Activated CD4-positive, alpha-beta T cell treated with anti-CD3 and anti-CD28 coated beads for 48 hours (primary cell): ENCODE results near the gene ZNF79.

ENCODE experiments used
- DNase-seq: peaks from one replicate; pipeline ENCODE4 v3.0.0-alpha.2; 2020

Gene ZNF79

DNA sequence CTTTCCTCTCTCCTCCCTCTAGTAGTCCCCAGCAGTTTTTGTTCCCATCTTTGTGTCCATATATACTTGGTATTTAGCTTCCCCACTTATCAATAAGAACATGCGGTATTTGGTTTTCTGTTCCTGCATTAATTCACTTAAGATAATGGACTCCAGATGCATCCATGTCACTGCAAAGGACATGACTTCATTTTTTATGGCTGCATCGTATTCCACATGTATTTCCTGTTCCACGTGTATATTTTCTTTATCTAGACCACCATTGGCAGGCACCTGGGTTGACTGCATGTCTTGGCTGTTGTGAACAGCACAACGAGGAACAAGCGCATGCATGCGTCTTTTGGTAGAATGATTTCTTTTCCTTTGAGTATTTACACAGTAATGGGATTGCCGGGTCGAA lies 6.2 kb downstream of the ZNF79 start:
- DNase-seq: no peak

DNA sequence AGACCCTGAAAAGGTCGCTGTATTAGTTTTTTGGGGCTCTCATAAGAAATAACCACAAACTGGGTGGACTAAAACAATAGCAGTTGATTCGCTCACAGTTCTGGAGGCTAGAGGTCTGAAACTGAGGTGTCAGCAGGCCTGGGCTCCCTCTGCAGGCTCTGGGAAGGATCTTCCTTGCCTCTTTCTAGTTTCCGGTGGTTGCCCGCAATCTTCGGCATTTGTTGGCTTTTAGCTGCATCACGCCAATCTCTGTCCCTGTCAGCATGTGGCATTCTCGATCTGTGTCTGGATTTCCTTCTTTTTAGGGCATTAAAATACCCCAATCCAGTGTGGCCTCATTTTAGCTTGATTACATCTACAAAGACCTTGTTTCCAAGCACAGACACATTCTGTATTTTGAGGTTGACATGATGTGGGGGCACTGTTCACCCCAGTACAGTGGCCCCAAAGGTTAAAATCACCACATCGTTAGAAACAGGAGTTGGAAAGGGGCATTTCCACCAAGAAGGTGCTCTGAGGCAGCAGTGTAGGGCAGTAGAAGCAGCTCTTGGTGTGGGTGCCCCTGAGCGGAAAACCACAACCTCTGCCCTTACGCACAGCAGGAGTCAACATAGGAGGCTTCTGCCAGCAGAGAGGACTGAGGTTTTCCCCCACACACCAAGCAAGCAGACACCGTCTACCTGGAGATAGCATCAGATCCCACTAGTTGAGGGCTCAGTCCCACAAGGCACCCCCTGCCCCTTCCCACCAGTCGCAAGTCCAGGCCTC lies 13.5 kb downstream of the ZNF79 start:
- DNase-seq: no peak

- DNase-seq: no peak
These were observed 14.2 kb downstream of the ZNF79 start for GRCh38 chr9:127438394-127438793.

- peak; percentile 25 for DNase-seq
These were observed 20.2 kb downstream of the ZNF79 start for GRCh38 chr9:127444283-127444920.

DNA sequence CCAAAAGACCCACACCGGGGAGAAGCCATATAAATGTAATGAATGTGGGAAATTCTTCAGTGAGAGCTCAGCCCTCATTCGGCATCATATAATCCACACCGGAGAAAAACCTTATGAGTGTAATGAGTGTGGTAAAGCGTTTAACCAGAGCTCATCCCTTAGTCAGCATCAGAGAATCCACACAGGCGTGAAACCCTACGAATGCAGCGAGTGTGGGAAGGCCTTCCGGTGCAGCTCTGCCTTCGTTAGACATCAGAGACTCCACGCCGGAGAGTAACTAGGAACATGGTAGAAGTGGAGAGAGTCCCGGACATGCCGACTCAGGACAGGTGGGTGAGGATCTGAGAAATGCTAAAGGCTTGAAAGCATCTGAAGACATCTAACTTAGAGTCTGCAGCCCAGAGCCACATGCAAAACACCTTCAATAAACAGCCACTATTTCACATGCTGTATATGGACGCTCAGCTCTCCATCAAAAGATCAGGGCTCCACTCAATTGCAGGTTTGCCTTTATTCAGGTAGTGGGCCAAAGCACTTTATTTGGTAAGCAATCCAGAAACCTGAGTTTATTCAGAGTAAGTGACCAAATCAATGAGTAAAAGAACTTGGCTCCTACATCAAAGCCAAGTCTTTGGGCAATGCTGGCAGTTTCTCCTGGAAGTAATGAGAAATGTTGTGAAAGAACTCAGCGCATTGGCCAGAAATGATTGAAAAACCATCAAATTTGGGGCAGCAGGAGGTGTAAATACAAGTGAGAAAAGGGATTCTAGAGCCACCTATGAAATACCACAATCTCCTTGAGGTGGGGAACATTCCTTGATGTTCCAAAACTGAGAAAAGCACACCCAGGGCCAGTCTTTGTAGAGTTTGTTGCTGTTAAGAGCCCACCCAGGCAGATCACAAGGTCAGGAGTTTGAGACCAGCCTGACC lies 21.0 kb downstream of the ZNF79 start:
- peak; percentile 22 for DNase-seq

GRCh38 chr9:127445851-127446712 lies 21.9 kb downstream of the ZNF79 start:
- peak; percentile 24 for DNase-seq

GRCh38 chr9:127446713-127447415 lies 22.7 kb downstream of the ZNF79 start:
- DNase-seq: no peak

- DNase-seq: peak; percentile 32
These were observed 23.4 kb downstream of the ZNF79 start for GRCh38 chr9:127447416-127448111.

DNA sequence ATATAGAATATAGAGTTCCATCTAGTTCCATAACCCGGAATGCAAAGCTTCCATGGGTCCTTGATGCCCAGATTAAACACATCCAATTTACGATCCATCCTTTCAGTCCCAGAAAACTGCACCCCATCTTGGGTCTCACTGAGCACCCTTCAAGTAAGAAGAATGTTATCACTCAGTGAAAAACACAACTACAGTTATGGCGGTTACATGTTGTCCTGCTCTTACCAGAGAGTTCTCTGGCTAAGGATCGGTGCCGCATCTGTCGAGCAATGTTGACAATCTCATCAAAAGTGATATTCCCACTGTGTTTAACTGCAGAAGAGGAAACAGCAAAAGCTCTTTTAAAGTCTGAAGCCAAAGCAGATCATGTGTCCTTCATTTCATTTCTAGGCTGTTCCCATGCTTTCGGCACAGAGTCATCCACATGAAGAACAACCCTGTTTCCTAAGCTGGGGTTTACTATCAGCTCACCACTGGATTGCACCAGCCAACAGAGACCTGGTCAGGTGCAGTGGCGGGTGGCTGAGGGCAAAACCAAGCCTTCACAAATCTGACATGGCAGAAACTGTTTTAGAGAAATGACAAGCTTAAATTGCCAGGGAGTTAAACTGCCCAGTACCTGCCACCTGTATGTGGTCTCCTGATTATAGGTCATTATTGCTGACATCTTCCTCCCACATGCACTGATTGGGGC lies 24.1 kb downstream of the ZNF79 start:
- DNase-seq: peak; percentile 9

GRCh38 chr9:127449332-127449966 lies 25.3 kb downstream of the ZNF79 start:
- DNase-seq: no peak

DNA sequence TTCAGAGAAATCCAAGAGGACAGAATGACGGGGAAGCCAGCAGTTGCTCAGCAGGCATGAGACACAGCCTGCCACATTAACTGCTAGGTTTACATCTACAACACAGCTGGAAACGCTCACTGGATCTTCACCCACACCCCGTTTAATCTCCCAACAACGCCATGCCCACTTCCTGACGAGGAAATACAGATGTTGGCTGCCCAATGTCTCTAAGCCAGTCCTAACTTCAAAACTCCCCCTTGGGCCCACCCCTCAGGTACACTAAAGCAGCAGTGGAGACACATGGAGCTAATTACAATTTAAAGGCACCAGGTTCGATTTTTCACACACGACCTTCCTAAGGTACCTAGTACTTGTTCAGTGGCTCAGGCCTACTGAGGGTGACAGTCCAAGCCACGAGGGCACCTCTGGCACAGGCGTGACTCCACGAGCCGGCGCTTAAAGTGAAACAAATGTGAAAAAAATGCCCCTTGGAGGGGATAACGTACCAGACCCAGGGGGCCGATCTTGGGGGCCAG lies 26.1 kb downstream of the ZNF79 start:
- no peak for DNase-seq

DNA sequence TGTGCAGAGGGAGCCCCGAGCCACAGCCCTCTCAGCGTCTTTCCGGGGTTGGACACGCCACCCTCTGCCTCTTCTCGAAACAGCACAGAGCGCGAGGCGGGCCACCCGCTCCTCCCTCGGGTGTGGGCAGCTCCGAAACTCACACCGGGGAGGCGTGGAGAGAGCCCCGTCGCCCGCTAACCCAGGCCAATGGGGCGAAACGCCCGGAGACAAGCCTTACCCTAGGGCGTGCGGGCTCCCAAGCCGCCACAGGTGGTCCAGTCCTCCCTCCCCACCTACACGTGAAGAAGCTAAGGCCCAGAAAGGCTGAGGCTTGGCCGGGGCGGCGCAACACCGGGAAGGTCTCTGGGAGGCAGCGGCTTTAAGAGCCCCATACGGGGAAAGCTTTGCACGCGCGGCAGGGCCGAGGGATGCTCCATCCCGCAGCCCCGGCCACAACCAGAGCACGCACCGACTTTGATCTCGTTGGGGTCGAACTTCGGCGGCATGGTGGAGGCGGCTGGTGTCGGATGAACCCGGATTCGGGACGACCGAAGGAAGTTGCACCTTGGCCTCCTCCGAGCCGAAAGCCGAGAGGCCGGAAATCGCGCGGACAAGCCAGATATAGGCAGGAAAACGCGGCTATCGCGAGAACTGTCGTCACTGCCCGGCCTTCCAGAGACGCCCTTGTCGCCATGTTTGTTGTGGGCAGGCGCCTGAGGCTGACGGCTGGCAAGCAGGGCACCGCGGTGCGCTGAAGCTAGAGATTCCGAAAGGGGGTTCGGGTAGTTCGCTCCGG lies 26.8 kb downstream of the ZNF79 start, which contains the start of the genes LRSAM1 and RPL12:
TSS of gene LRSAM1 (plus strand) at position 681 of the 778 bp plus-strand sequence. CDS start 3,018 bp downstream, outside the sequence.
TSS of gene RPL12 (minus strand) at position 577 of the 778 bp plus-strand sequence. CDS start at position 488, 89 bp downstream.
- DNase-seq: peak; percentile 99

DNA sequence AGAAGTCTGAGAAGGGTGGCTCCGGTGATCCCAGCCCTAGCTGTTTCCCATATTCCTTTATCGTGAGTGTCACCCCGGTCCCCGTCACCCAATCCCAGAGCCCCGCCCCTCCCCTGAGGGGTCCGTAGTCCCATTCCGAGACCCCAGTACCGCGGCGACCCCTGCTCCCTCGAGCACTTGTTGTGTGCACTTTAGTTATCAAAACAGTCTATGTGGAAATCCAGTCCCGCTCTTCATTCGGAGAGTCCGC lies 27.4 kb downstream of the ZNF79 start:
- no peak for DNase-seq

- peak; percentile 76 for DNase-seq
These were observed 27.9 kb downstream of the ZNF79 start for GRCh38 chr9:127451858-127452656.

- DNase-seq: no peak
These were observed 28.5 kb downstream of the ZNF79 start for GRCh38 chr9:127452691-127453090.

DNA sequence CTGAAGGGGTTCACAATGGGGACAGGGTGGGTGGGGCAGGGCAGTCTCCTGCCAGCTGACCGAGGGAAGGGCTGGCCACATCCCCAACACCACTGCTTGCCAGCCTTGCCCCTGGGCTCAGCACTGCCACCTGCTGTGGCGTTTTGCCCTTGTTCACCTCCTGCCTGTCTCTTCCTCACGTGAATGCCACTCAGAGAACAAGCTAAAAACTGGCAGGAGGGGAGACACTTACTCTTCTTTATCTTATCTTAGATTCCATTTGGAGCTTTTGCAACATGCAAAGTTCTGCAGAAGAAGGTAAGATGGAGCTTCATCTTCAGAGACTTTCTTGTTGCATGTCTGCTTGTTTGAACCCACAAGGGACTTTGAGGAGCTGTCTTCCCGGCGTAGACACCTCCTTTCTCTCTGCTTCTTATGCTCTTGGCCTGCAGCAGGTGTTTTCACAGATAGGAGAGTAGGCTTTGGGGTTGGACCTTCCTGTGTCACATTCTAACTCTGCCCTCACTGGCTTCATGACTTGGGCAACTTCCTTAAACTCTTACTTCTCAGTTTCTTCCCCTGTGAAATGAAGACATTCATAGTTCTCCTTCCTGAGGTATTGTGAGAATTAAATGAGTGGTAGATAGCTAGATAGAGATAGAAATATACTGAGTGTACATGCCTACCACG lies 31.3 kb downstream of the ZNF79 start:
- peak; percentile 43 for DNase-seq

DNA sequence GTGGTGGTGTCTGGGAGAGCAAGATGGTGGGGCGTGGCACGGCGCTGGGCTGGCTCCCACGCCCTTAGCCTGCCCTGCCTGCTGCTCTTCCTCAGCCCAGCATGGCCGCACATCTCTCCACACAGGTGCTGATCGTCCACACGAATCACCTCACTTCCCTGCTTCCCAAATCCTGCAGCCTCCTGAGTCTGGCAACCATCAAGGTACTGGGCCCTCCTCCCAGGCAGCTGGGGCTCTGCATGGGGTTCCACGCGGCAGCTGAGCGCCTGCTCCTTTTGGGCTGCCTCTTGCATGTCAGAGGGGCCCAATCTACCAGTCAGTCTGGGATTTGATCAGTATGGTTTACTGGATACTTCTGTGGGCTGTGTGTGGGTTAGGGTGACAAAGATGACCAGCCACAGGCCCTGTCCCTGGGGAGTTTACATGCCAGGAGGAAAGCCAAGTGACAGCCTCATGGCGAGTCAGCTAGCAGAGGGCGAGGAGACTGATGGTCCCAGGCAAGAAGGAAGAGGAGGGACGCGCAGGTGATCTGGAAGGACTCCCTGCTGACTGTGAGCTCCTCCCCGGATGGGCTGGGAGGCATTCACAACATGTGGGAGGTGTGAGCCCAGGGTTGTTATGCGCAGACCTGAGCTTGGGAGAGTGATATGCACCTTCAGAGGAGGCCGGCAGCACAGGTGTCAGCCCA lies 33.2 kb downstream of the ZNF79 start:
- no peak for DNase-seq
